Osteoblast (primary cell): ENCODE results near the gene PRKCE. TPM values are rescaled to one million over a fixed set of nuclear protein-coding genes. Genes with fewer than 3 reads are reported as not detected.

Experiments used
- DNase-seq: peaks from one replicate; pipeline ENCODE4 v3.0.0; 2011; ENCODE audit warnings: low spot score, mixed read lengths; ENCODE audit not compliant: insufficient read length; ENCODE audit errors: missing footprints
- H2AFZ ChIP-seq: 2 replicates; pipeline ENCODE4 v1.6.0; 2011; ENCODE audit warnings: mild to moderate bottlenecking, low read length
- H3K27ac ChIP-seq: 2 replicates; pipeline ENCODE4 v1.5.1; 2011; ENCODE audit warnings: mild to moderate bottlenecking, low read depth, low read length, moderate library complexity
- H3K27me3 ChIP-seq: 2 replicates; pipeline ENCODE4 v1.6.0; 2012; ENCODE audit warnings: mild to moderate bottlenecking, control low read depth, inconsistent platforms, low read length, moderate library complexity; ENCODE audit not compliant: insufficient read depth
- H3K36me3 ChIP-seq: 2 replicates; pipeline ENCODE4 v1.5.1; 2011; ENCODE audit warnings: mild to moderate bottlenecking, low read length, control low read depth, moderate library complexity; ENCODE audit not compliant: insufficient read depth
- H3K4me1 ChIP-seq: 2 replicates; pipeline ENCODE4 v1.5.1; 2011; ENCODE audit warnings: mild to moderate bottlenecking, low read length, control low read depth, moderate library complexity; ENCODE audit not compliant: insufficient read depth
- H3K4me2 ChIP-seq: 2 replicates; pipeline ENCODE4 v1.6.0; 2011; ENCODE audit warnings: mild to moderate bottlenecking, low read length; ENCODE audit not compliant: insufficient read depth
- H3K4me3 ChIP-seq: fragments of 200-600 bp; sonication (generic); 3 replicates; pipeline ENCODE4 v1.5.1; 2012; ENCODE audit warnings: mild to moderate bottlenecking, low read length, inconsistent platforms; ENCODE audit not compliant: insufficient read depth
- H3K79me2 ChIP-seq: 2 replicates; pipeline ENCODE4 v1.6.0; 2012; ENCODE audit warnings: mild to moderate bottlenecking, low read length, control low read depth, inconsistent platforms; ENCODE audit not compliant: insufficient read depth
- H3K9me3 ChIP-seq: 2 replicates; pipeline ENCODE4 v1.5.1; 2011; ENCODE audit warnings: low read depth, low read length, control low read depth
- H4K20me1 ChIP-seq: 2 replicates; pipeline ENCODE4 v1.6.0; 2012; ENCODE audit warnings: mild to moderate bottlenecking, low read length, control low read depth; ENCODE audit not compliant: insufficient read depth
- total RNA-seq: library from RNA; depleted of rRNA; stranded (reverse); fragments of >200 nt; gene quantifications from 2 replicates; pipeline ENCODE4 v1.2.3, GENCODE V29; 2012
- TF ChIP-seq, protein P1 (sequence below): IDR thresholded peaks from 2 replicates; pipeline ENCODE4 v1.5.1; 2011; ENCODE audit warnings: mild to moderate bottlenecking, low read depth, low read length, moderate library complexity; ENCODE audit errors: extremely low read depth

Gene PRKCE
- total RNA-seq, 1 donor = 22.1 TPM

DNA sequence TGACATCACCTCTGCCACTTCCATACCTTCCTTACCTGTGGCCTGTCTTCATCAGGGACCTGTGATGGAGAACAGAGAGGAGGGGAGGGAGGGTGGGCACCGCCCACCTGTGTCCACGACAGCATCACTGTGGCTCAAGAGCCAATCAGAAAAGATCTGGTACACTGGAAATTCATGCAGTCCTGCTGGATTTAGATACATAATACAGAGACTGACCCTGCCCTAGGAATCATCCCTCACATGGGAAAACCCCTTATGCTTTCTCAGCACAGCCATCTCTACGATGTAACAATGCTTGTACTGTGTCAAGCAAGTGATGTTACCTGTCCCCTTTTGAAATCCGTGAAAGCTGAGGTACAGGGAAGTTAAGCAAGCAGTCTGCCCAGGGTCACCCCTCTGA, 500.1 kb downstream of the PRKCE start:
- TF ChIP-seq, protein P1, sequence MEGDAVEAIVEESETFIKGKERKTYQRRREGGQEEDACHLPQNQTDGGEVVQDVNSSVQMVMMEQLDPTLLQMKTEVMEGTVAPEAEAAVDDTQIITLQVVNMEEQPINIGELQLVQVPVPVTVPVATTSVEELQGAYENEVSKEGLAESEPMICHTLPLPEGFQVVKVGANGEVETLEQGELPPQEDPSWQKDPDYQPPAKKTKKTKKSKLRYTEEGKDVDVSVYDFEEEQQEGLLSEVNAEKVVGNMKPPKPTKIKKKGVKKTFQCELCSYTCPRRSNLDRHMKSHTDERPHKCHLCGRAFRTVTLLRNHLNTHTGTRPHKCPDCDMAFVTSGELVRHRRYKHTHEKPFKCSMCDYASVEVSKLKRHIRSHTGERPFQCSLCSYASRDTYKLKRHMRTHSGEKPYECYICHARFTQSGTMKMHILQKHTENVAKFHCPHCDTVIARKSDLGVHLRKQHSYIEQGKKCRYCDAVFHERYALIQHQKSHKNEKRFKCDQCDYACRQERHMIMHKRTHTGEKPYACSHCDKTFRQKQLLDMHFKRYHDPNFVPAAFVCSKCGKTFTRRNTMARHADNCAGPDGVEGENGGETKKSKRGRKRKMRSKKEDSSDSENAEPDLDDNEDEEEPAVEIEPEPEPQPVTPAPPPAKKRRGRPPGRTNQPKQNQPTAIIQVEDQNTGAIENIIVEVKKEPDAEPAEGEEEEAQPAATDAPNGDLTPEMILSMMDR = no peak
- H2AFZ ChIP-seq = peak overlapping the region; percentile 88
- H4K20me1 ChIP-seq = no peaks in the 10 kb centered on the region
- H3K27ac ChIP-seq = peak overlapping the region; percentile 71
- H3K4me1 ChIP-seq = peaks cover 16% of the 10 kb centered on the region
- DNase-seq = no peak
- peak overlapping the region; percentile 61 for H3K4me2 ChIP-seq
- H3K36me3 ChIP-seq = no peaks in the 10 kb centered on the region
- H3K4me3 ChIP-seq = no peak overlapping the region
- no peaks in the 10 kb centered on the region for H3K27me3 ChIP-seq
- no peaks in the 10 kb centered on the region for H3K9me3 ChIP-seq
- H3K79me2 ChIP-seq = no peaks in the 10 kb centered on the region

DNA sequence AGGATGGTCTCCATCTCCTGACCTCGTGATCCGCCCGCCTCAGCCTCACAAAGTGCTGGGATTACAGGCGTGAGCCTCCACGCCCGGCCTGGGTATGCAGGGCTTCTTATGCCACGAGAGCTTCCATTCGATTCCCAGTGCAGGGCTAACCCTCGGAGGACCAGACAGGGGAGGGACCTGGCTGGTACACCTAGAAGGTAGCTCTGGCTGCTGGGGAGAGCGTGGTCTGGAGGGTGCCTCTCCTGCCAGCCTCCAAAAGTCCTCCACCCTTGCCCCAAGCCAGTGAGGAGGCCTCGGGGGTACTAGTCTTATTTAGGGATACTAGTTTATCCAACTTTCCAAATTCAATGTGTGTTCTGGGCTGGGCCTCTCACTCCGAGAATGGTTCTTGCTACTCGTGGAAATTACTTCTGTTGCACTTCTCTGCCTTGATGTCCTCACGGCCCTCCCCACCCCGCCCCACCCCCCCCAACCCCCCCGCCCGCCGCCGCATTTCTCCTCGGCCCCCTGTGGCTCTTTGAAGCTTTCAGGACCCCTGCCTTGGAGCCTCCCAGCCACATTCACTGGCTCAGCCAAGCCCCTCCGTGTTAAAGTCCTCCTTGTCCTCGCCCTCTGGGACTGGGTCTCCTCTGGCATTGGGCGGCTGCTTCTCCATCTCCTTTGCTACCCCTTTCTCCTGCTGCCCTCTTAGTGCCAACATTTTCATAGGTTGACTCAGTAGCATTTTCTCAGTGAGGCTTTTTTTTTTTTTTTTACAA, 502.7 kb downstream of the PRKCE start:
- no peaks in the 10 kb centered on the region for H3K27me3 ChIP-seq
- H3K4me1 ChIP-seq = peaks cover 16% of the 10 kb centered on the region
- no peak for DNase-seq
- no peak overlapping the region for H3K27ac ChIP-seq
- TF ChIP-seq, protein P1 = no peak
- H3K4me3 ChIP-seq = no peak overlapping the region
- H4K20me1 ChIP-seq = no peaks in the 10 kb centered on the region
- no peaks in the 10 kb centered on the region for H3K79me2 ChIP-seq
- H3K9me3 ChIP-seq = no peaks in the 10 kb centered on the region
- H3K4me2 ChIP-seq = no peak overlapping the region
- no peaks in the 10 kb centered on the region for H3K36me3 ChIP-seq
- H2AFZ ChIP-seq = no peak overlapping the region

DNA sequence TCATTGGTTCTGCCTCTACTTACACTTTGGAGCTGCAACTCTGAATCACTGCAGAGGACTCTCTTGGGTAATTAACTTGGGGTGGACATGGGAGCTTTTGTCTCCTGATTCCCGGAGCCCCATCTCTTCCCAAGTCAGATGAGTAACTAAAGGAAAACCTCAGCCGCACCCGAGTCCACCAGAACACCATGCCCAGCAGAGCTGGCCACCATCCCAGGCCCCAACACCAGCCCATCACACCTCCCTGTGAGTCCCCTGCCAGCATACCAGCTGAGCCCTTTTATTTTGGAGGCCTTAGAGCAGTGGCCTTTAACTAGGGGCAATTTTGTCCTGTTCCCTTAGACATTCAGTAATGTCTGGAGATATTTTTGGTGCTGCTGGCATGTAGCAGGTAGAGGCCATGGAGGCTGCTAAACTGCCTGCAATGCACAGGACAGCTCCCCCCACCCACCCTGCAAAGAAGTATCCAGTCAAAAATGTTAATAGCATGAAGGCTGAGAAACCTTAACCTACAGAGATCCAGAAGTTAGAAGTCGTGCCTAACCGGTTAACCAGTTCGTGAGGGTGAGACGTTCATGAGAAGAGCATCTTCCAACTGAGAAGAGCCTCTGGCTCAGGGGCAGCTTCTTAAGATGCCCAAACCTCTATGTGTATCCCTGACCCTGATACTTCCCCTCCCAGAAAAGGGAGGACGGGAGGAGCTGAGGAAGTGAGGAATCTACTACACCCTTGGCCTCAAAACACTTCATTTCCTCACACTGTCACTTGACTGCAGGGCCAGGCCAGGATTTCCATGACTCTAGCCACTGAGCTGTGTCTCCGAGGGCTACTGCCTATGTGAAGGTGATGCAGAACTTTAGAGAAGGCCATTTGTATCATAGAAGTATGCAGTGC, 505.8 kb downstream of the PRKCE start:
- H3K4me2 ChIP-seq = no peak overlapping the region
- TF ChIP-seq, protein P1 = no peak
- no peak overlapping the region for H3K27ac ChIP-seq
- DNase-seq = no peak
- no peaks in the 10 kb centered on the region for H3K79me2 ChIP-seq
- no peaks in the 10 kb centered on the region for H3K9me3 ChIP-seq
- no peaks in the 10 kb centered on the region for H3K36me3 ChIP-seq
- no peak overlapping the region for H2AFZ ChIP-seq
- H4K20me1 ChIP-seq = no peaks in the 10 kb centered on the region
- H3K4me3 ChIP-seq = no peak overlapping the region
- no peaks in the 10 kb centered on the region for H3K4me1 ChIP-seq
- no peaks in the 10 kb centered on the region for H3K27me3 ChIP-seq

DNA sequence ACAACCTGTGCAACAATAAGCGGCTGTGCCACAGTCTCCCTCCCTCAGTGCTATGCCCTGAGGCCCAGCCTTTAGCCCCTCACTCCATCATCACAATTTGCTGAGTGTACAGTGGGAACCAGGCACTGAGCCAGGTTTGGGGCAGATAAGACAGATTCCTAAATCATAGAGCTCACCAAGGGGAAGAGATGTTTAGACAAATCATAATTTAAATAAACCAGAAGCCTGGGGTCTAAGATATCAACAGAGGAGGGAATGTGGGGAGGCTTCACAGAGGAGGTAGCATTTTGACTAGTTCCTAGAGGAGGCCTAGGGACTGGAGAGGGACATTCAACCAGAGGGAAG, 506.5 kb downstream of the PRKCE start:
- H3K4me2 ChIP-seq = no peak overlapping the region
- H3K4me3 ChIP-seq = no peak overlapping the region
- H3K27ac ChIP-seq = no peak overlapping the region
- H3K79me2 ChIP-seq = no peaks in the 10 kb centered on the region
- H3K36me3 ChIP-seq = no peaks in the 10 kb centered on the region
- TF ChIP-seq, protein P1 = no peak
- H3K9me3 ChIP-seq = no peaks in the 10 kb centered on the region
- H3K27me3 ChIP-seq = no peaks in the 10 kb centered on the region
- no peak for DNase-seq
- H3K4me1 ChIP-seq = peaks cover 4% of the 10 kb centered on the region
- no peaks in the 10 kb centered on the region for H4K20me1 ChIP-seq
- no peak overlapping the region for H2AFZ ChIP-seq
